Measurements from ENCODE around the gene DPP6.

Gene DPP6

GRCh38 chr7:154640266-154640865 lies 588.2 kb downstream of the DPP6 start:
- TF ChIP-seq REST (IDR thresholded peaks at IDR 0.05; ENCODE audit: low read depth) = no peak
- no peak for TF ChIP-seq FOXM1 (IDR thresholded peaks at IDR 0.05; ENCODE audit: borderline replicate concordance, low read depth)
- peak; percentile 19; the same call in 1 of the 2 replicates for TF ChIP-seq RAD21 (IDR thresholded peaks at IDR 0.05; ENCODE audit: low read depth)

- no peak for TF ChIP-seq TEAD4 (IDR thresholded peaks at IDR 0.05)
- TF ChIP-seq YY1 (IDR thresholded peaks at IDR 0.05; ENCODE audit: low read depth) = no peak
- no peak for TF ChIP-seq TCF12 (IDR thresholded peaks at IDR 0.05; ENCODE audit: low read depth)
- no peak for TF ChIP-seq CEBPB (IDR thresholded peaks at IDR 0.05)
- no peak for TF ChIP-seq EP300 (IDR thresholded peaks at IDR 0.05; ENCODE audit: borderline replicate concordance)
- TF ChIP-seq EGR1 (IDR thresholded peaks at IDR 0.05) = no peak
- TF ChIP-seq REST (IDR thresholded peaks at IDR 0.05; ENCODE audit: low read depth) = no peak
- TF ChIP-seq TAF1 (IDR thresholded peaks at IDR 0.05; ENCODE audit: low read depth) = no peak
- no peak for TF ChIP-seq MAX (IDR thresholded peaks at IDR 0.05)
- TF ChIP-seq ZBTB7A (IDR thresholded peaks at IDR 0.05; ENCODE audit: low read depth) = no peak
- TF ChIP-seq USF1 (IDR thresholded peaks at IDR 0.05) = no peak
- no peak for TF ChIP-seq RAD21 (IDR thresholded peaks at IDR 0.05; ENCODE audit: low read depth)
- TF ChIP-seq CREB1 (IDR thresholded peaks at IDR 0.05; ENCODE audit: low read depth) = no peak
- TF ChIP-seq NFIC (IDR thresholded peaks at IDR 0.05) = no peak
- TF ChIP-seq FOXM1 (IDR thresholded peaks at IDR 0.05; ENCODE audit: borderline replicate concordance, low read depth) = no peak
Measured at GRCh38 chr7:154640917-154641316, 588.7 kb downstream of the DPP6 start.

GRCh38 chr7:154644366-154644765 lies 592.2 kb downstream of the DPP6 start:
- TF ChIP-seq YY1 (IDR thresholded peaks at IDR 0.05; ENCODE audit: low read depth) = no peak
- TF ChIP-seq FOXM1 (IDR thresholded peaks at IDR 0.05; ENCODE audit: borderline replicate concordance, low read depth) = no peak
- no peak for TF ChIP-seq REST (IDR thresholded peaks at IDR 0.05; ENCODE audit: low read depth)
- TF ChIP-seq CREB1 (IDR thresholded peaks at IDR 0.05; ENCODE audit: low read depth) = no peak
- TF ChIP-seq TEAD4 (IDR thresholded peaks at IDR 0.05) = no peak

GRCh38 chr7:154646126-154647013 lies 594.2 kb downstream of the DPP6 start:
- TF ChIP-seq TAF1 (IDR thresholded peaks at IDR 0.05; ENCODE audit: low read depth) (no peak), CREB1 (IDR thresholded peaks at IDR 0.05; ENCODE audit: low read depth) (no peak), TCF12 (IDR thresholded peaks at IDR 0.05; ENCODE audit: low read depth) (no peak), ZBTB7A (IDR thresholded peaks at IDR 0.05; ENCODE audit: low read depth) (no peak), NFIC (IDR thresholded peaks at IDR 0.05) (no peak), RAD21 (IDR thresholded peaks at IDR 0.05; ENCODE audit: low read depth) (no peak), EP300 (IDR thresholded peaks at IDR 0.05; ENCODE audit: borderline replicate concordance) (no peak), USF1 (IDR thresholded peaks at IDR 0.05) (no peak), MAX (IDR thresholded peaks at IDR 0.05) (no peak), CEBPB (IDR thresholded peaks at IDR 0.05) (no peak), TEAD4 (IDR thresholded peaks at IDR 0.05) (no peak), REST (IDR thresholded peaks at IDR 0.05; ENCODE audit: low read depth) (no peak), EGR1 (IDR thresholded peaks at IDR 0.05) (no peak), YY1 (IDR thresholded peaks at IDR 0.05; ENCODE audit: low read depth) (no peak), FOXM1 (IDR thresholded peaks at IDR 0.05; ENCODE audit: borderline replicate concordance, low read depth) (no peak)

All from Ishikawa (cell line).